Measurements from ENCODE around the gene GRHL1. TPM values are rescaled to one million over a fixed set of nuclear protein-coding genes. Genes with fewer than 3 reads are reported as not detected.
A peak's percentile ranks its signal among the peaks of the same experiment; 100 is the strongest.

GRHL1 gene
- total RNA-seq, 1 experiment from 2014 or later, result 2.5 TPM

- peaks cover 2% of the 10 kb centered on the region; the same call in 1 of the 2 replicates for H3K27me3 Mint-ChIP-seq (ENCODE audit: low read depth)
- WGBS (ENCODE audit: extremely low coverage, insufficient read length, low lambda C conversion rate), result no CpG with 5 or more reads among the region's 7 CpGs
- Histone ChIP-seq H2BK5ac (ENCODE audit: insufficient read length, low read length) (no peak overlapping the region), H2AFZ (ENCODE audit: low read length) (no peak overlapping the region), H2BK120ac (ENCODE audit: low read depth, low read length, poor library complexity, severe bottlenecking) (no peak overlapping the region), H3K9me3 (ENCODE audit: control insufficient read depth, low read depth, low read length) (no peaks in the 10 kb centered on the region), H4K20me1 (ENCODE audit: control insufficient read depth, insufficient read depth, insufficient read length) (no peaks in the 10 kb centered on the region), H3K4me2 (ENCODE audit: insufficient read depth, insufficient read length, low read length) (no peak overlapping the region), H3K4ac (ENCODE audit: low read depth, low read length) (no peak overlapping the region), H4K91ac (ENCODE audit: insufficient read length, low read depth, low read length) (no peak overlapping the region), H3K27me3 (ENCODE audit: insufficient read depth, low read length) (no peaks in the 10 kb centered on the region), H3K23me2 (ENCODE audit: insufficient read length, low read depth, low read length, poor library complexity, severe bottlenecking) (no peaks in the 10 kb centered on the region), H4K8ac (replicated peaks; ENCODE audit: insufficient read length, low read depth, low read length) (no peak overlapping the region), H2BK20ac (ENCODE audit: low read depth, low read length, poor library complexity, severe bottlenecking) (no peak overlapping the region), H2BK12ac (ENCODE audit: insufficient read length, low read depth, low read length) (no peak overlapping the region), H2BK15ac (ENCODE audit: low read depth, low read length) (no peak overlapping the region), H3K18ac (ENCODE audit: insufficient read length, low read depth, low read length) (no peak overlapping the region), H3K56ac (ENCODE audit: insufficient read length, low read depth, low read length) (no peak overlapping the region), H3K23ac (ENCODE audit: insufficient read length, low read depth, low read length) (no peak overlapping the region), H3T11ph (ENCODE audit: low read length) (no peak overlapping the region), H4K5ac (ENCODE audit: insufficient read length, low read depth, low read length) (no peak overlapping the region), H3K79me1 (ENCODE audit: insufficient read depth, low read depth, low read length, poor library complexity, severe bottlenecking) (no peaks in the 10 kb centered on the region), H3K14ac (ENCODE audit: insufficient read depth, low read length) (no peak overlapping the region), H3K27ac (ENCODE audit: insufficient read length, low read depth, low read length) (no peak overlapping the region), H3K79me2 (ENCODE audit: insufficient read depth, low read length) (no peaks in the 10 kb centered on the region), H3K4me1 (ENCODE audit: insufficient read depth, low read length) (peaks cover 4% of the 10 kb centered on the region; the same call in 1 of the 2 replicates), H2AK5ac (ENCODE audit: insufficient read length, low read length) (no peak overlapping the region), H3K9ac (ENCODE audit: extremely low read depth, insufficient read length, low read length) (no peak overlapping the region)
- H3K36me3 Mint-ChIP-seq (ENCODE audit: insufficient read depth in 1 of 3, low read depth in 3 of 3), result no peaks in the 10 kb centered on the region
- peak overlapping the region in 1 of 2 experiments; percentile 52; a peak in 2 of 5 replicates for H3K4me3 Mint-ChIP-seq
- no peak overlapping the region for H3K27ac Mint-ChIP-seq
- no peak for DNase-seq
- TF ChIP-seq CTCF (conservative IDR thresholded peaks at IDR 0.05), result no peak
- H3K4me1 Mint-ChIP-seq, result peaks cover 12 to 32% of the 10 kb centered on the region in 2 experiments
- H3K9me3 Mint-ChIP-seq, result no peaks in the 10 kb centered on the region; a peak in 1 of 5 replicates
Measured at GRCh38 chr2:10029875-10030223, 78.4 kb downstream of the GRHL1 start.
